HCT116 (cell line): ENCODE measurements around the gene MAST4.

ENCODE experiments used
- EZH2 ChIP-seq: fragments of 200-600 bp; sonication (generic); IDR thresholded peaks from 2 replicates; pipeline ENCODE4 v1.6.1; 2017; ENCODE audit warnings: antibody characterized with exemption, mixed run types
- ZBTB33 ChIP-seq: IDR thresholded peaks from 2 replicates; pipeline ENCODE4 v1.6.1; 2011; ENCODE audit warnings: mild to moderate bottlenecking, low read length, moderate library complexity; ENCODE audit not compliant: insufficient replicate concordance; ENCODE audit errors: extremely low read depth
- TF ChIP-seq, protein P1 (sequence below), 3 experiments: fragments of 200-600 bp in 1 of 3; sonication (generic) in 1 of 3; IDR thresholded peaks in 2 of 3; conservative IDR thresholded peaks in 1 of 3; 2 replicates each; pipeline ENCODE4 v1.5.1; 2012 to 2017; ENCODE audit warnings: low read depth in 2 of 3, low read length in 2 of 3, antibody characterized with exemption in 1 of 3, borderline replicate concordance in 1 of 3, control low read depth in 1 of 3, mild to moderate bottlenecking in 1 of 3, mixed read lengths in 1 of 3, mixed run types in 1 of 3, moderate library complexity in 1 of 3; ENCODE audit not compliant: insufficient read depth in 1 of 3

- no peak for TF ChIP-seq ZBTB33
- TF ChIP-seq, protein P1, sequence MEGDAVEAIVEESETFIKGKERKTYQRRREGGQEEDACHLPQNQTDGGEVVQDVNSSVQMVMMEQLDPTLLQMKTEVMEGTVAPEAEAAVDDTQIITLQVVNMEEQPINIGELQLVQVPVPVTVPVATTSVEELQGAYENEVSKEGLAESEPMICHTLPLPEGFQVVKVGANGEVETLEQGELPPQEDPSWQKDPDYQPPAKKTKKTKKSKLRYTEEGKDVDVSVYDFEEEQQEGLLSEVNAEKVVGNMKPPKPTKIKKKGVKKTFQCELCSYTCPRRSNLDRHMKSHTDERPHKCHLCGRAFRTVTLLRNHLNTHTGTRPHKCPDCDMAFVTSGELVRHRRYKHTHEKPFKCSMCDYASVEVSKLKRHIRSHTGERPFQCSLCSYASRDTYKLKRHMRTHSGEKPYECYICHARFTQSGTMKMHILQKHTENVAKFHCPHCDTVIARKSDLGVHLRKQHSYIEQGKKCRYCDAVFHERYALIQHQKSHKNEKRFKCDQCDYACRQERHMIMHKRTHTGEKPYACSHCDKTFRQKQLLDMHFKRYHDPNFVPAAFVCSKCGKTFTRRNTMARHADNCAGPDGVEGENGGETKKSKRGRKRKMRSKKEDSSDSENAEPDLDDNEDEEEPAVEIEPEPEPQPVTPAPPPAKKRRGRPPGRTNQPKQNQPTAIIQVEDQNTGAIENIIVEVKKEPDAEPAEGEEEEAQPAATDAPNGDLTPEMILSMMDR (IDR thresholded peaks at IDR 0.05 in 2 of 3, conservative IDR thresholded peaks at IDR 0.05 in 1 of 3; ENCODE audit: borderline replicate concordance in 1 of 3, insufficient read depth in 1 of 3, low read depth in 2 of 3, low read length in 2 of 3): no peak
- TF ChIP-seq EZH2: no peak
Observed at GRCh38 chr5:67081261-67081660, 485.1 kb downstream of the MAST4 start.
